Activated T-cell treated with anti-CD3 and anti-CD28 coated beads for 1 hour (primary cell): ENCODE data around the gene TMEM80.

Experiments
- DNase-seq: peaks from one replicate; pipeline ENCODE4 v3.0.0-alpha.2; 2020; ENCODE audit warnings: low read depth

Gene TMEM80

DNA sequence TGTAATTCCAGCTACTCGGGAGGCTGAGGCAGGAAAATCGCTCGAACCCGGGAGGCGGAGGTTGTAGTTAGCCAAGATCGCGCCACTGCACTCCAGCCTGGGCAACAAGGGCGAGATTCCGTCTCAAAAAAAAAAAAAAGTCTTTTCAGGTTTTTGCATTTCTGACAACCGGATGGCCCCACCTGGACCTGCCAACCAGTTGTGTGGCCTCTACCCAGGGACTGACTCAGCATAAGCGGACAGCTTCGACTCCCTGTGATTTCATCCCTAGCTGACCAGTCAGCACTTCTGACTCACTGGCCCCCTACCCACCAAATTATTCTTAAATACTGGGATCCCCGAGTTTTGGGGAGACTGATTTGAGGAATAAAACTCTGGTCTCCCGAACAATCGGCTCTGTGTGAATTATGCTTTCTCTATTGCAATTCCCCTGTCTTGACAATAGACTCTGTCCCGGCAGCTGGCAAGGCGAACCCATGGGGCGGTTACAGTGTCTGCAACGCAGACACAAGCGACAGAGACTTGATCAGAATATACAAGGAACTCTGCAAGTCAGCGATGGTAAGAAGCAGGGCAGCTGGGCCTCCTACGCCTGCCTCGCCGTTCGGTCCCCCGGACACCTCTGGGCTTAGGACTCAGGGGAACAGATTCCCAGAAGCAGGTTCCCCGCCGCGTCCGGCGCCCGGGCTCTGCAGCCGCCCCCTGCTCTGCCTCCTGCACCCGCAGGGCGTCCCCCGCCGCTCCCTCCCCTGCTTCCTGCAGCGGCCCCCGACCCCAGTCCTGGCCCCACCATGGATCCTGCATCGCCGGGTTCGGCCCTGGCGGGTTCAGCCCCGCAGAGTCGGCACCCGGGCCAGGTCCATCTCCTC lies 50.9 kb downstream of the TMEM80 start:
- no peak for DNase-seq

GRCh38 chr11:747158-748006 lies 51.8 kb downstream of the TMEM80 start, which contains the start of gene TALDO1:
TALDO1 (plus strand) TSS chr11:747464; CDS start chr11:747482, 18 bp downstream.
- DNase-seq: peak; percentile 70

DNA sequence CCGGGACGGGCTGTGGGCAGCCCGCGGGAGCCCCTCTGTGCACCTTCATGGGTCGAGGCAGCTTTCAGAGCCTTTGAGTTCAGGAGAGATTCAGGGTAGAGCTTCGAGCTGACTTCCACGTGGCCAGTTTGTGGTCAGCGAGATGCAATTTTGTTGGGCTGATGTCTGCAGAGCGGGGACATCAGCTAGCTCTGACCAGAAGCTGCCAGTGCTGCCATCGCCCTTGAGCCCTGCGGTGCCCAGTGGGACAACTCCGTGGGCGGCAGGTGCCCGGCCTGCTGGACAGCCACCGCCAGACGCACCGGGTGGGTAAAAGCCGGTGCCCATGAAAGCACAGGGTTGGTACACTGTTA lies 52.4 kb downstream of the TMEM80 start:
- no peak for DNase-seq

GRCh38 chr11:749731-750130 lies 54.1 kb downstream of the TMEM80 start:
- DNase-seq: no peak
